GM21423 (cell line): ENCODE measurements around the gene CCP110.

ENCODE experiments used
- ATAC-seq: cut with Tn5 transposase; IDR thresholded peaks from one replicate; pipeline ENCODE4 v1.9.1; 2021; ENCODE audit warnings: mild to moderate bottlenecking, moderate library complexity; ENCODE audit not compliant: unreplicated experiment

The CCP110 gene

GRCh38 chr16:19599968-19600716 lies 76.4 kb downstream of the CCP110 start:
- no peak for ATAC-seq

- ATAC-seq: no peak
These were observed 77.6 kb downstream of the CCP110 start for GRCh38 chr16:19601083-19601976.
